Measurements from ENCODE around the gene MRPL58.

- TF ChIP-seq CTCF (IDR thresholded peaks at IDR 0.05), result no peak
- TF ChIP-seq EZH2 (IDR thresholded peaks at IDR 0.05), result no peak
These were observed 13.7 kb upstream of the MRPL58 start for GRCh38 chr17:74998783-74999182.
